Stimulated activated CD4-positive, alpha-beta T cell treated with anti-CD3 and anti-CD28 coated beads, TNF-alpha, amount 100 ng/mL, for 48 hours (primary cell): ENCODE results near the gene DOCK1.
"Not testable (repeated sequence)": the region's sequence is repeated elsewhere in the genome, so short reads cannot be mapped to it uniquely, and the experiment has no call there.

Experiments used
- DNase-seq, 3 donors: peaks; one replicate each; pipeline ENCODE4 v3.0.0-alpha.2; 2020; ENCODE audit warnings: low read depth in 3 of 3

DOCK1 gene

DNA sequence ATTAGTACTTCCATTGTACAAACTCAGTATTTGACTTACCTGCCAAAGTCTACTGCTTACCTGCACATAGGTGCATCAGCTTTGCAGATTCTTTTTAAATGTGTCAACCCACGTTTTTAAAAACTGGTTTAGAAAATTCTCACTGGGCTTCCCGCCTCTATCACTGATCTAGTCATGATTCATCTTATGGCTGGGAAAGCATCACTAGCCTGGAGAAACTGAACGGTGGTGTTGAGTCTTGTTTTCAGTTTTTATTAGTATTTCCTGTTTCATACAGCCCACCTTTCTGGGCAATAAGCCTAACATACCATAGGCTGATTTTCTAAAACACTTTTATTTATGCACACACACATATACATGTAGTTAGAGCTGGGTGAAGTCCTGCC, 19.7 kb downstream of the DOCK1 start:
- DNase-seq = no peak

DNA sequence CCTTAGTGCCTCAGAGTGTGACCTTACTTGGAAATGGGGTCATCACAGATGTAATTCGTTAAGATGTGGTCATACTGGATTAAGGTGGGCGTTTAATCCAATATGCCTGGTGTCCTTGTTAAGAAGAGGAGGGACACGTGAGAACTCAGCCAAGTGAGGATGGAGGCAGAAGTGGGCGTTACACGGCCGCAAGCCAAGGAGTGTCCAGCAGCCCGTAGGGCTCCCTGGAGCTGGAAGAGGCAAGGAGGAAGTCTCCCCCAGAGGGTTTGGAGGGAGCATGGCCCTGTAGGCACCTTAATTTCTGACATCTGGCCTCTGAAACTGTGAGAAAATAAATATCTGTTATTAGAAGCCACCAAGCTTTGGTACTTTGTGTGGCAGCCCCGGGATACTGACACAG, 21.3 kb downstream of the DOCK1 start:
- no peak for DNase-seq

DNA sequence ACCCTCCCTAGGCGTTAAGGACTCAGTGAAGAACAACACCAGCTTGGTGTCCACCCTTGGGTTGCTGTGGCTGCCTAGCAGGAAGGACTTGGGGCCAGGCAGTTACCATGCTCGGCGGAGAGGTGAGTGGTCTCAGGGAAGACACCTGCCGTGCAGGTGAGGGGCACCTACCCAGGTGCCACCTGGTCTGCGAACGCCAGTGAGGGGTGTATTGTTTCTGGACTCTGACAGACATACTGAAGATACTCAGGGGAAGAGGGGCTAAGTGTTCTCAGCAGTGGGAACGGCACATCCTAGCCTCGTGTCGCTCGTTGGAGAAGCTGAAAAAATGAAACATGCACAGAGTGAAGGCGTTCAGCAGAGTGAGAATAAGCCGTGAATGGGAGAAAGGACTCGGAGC, 22.6 kb downstream of the DOCK1 start:
- no peak for DNase-seq

DNA sequence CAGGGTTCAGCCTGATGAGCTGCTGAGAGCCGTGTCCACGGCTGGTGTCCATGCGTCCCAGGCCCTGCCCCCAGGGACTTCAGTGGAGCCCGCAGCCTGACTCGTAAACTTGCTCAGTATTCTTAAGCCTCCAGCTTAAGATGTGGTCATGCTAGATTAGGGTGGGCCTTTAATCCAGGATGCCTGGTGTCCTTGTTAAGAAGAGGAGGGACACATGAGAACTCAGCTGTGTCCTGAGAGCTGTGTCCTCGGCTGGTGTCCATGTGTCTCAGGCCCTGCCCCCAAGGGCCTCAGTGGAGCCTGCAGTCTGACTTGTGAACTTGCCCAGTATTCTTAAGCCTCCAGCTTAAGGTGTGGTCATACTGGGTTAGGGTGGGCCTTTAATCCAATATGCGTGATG, 23.0 kb downstream of the DOCK1 start:
- no peak for DNase-seq

DNA sequence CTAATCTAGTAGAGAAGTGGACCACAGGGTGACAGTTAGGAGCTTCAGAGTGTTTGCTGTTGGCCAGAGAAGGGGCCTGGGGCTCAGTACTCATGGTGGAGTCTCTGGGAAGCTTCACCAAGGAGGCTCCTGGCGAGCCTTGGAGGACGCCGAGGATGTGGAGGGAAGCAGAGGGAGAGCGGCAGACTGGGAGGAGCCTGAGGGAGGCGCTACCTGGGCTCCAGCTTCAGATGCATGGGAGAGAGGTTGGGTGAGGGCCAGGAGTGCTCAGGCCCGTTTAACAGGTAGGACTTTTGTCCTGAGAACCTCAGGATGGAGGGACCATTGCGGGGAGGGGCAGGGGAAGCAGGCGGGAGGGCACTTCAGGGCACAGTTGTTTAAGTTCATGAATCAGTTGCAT, 24.2 kb downstream of the DOCK1 start:
- DNase-seq = no peak

DNA sequence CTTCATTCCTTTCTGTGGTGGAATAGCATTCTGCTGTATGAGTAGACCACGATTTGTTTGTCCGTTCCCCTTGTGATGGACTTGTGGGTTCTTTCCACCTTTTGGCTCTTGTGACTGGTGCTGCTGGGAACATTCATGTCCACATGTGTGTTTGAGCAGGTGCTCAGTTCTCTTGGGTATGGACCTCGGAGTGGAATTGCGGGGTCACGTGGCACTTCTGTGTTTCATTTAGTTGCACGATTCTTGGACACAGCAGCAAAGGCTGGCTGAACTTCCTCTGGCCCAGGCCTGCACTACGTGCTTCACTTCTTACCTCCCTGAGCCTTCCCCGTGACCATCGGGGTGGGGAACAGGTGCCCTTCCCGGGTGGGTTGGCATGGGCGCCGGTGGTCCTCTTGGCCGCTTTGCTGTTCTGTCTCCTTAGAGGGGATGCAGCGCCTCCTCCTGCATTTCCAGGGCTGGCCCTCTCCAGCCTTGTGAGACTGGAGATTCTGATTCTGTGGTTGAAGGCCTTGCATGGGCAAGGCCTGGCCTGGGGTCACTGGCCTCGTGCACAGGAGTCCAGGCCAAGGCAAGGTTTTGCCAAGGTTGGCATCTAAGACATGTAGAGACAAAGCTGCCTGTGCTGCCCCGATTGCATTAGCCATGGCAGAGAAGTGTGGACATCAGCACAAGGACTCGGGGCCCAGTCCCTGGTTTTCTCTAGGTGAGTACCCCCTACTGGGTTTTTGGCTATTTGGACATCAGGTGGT, 25.1 kb downstream of the DOCK1 start:
- DNase-seq = no peak

DNA sequence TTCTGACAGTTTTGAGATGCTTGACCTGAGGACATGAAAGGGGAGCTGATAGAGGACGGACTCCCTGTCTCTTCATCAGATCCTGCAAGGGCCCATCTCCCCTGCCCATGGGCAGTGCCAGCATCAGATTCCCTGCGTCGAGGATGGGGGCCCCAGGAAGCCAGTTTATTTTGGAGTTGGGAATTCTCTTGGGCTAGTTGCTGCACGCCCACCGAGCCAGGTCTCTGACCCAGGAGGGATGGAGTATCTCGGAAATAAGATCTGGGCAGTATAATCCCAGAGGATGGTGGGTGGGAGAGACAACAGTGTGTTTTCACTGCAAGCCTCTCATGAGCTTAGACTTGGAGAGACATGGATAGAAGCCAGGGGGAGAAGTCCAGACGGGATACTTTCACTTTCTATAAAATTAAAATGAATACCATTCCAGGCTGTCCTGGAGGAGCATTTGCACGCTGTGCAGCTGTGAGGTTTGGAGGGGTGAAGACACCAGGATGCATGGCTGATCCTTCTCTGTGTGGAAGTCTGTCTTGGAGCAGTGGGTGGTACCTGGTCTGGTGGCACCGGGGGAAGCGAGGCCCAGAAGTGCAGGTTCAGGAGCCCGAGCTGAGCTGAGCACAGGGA, 25.8 kb downstream of the DOCK1 start:
- no peak for DNase-seq

DNA sequence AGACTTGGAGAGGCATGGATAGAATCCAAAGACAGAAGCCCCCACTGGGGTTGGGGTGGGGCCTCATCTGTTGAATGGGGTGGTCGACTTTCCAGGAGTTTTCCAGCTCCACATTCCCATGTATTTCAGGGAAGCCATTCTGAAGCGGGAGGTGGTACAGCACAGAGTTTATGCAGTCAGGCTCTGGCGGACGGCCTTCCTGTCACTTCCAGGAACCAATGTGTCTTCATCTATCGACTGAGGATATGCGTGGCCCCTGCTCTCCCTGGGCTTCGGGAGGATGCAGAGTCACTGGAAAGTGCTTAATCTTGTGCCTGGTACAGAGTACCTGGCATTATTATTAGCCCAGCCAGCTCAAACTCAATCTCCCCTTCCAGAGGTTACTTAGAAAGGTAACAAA, 26.3 kb downstream of the DOCK1 start:
- no peak for DNase-seq

DNA sequence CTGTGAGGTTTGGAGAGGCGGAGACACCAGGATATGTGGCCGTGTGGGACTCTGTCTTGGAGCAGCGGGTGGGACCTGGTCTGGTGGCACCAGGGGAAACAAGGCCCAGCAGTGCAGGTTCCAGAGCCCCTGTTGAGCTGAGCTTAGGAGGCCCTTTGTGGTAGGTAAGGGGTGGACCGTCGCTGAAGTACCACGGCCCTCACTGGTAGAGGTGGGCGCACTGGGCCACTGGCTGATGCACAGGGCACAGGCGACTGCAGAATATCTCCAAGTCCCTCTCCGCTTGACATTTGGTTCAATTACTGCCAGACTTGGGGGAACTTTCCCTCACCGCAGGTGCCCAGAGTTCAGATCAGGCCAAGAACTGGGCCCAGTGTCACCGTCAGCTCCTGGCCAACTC, 27.3 kb downstream of the DOCK1 start:
- no peak for DNase-seq

DNA sequence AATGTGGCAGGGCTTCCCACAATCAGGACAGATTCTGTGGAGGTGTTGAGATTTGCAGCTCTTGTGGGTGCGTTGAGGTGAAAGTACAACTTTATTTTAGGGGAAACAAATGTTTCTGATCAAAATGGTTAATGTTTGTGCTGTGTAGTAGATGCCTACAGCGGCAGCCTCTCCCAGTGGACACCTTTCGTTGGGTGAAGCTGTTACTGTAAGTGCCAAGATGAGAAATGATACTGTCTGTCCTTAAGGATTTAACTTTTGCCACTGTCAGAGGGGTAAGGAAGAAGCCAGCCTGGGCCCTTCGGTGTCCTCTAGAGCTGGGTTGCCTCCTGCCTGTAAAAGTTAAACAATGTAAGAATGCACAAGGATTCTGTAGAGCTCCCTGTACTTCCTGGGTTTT, 27.9 kb downstream of the DOCK1 start:
- DNase-seq = no peak

DNA sequence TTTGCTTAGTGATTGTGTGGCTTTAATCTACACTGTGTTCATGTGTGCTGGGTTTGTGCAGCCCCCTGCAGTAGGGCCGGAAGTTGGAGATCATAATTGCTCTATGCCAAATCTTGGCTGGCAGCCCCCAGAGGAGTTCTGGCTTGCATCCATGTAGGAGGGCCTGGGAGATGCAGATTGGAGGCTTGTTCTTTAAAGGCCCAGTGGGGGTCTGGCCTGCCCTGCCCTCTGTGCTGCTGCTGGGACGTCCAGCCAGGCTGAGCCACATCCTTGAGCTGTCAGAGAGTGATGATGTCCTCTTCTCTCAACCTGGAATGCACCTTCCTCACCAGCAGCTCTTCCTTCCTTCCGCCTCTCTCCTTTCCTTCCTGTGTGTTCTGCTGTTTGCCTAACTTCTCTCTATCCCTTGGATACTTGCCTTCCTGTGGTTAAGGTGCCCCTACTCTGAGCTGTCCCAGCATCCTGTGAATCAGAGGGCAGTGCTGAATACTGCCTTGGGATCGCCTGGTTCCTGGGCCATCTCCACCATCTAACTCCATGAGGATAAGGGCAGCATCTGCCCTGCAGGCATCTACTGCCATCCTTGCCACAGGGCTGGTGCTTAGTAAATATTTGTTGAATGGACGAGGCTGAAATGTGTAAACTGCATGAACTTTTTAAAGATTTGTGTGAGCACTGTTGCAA, 30.2 kb downstream of the DOCK1 start:
- no peak for DNase-seq

DNA sequence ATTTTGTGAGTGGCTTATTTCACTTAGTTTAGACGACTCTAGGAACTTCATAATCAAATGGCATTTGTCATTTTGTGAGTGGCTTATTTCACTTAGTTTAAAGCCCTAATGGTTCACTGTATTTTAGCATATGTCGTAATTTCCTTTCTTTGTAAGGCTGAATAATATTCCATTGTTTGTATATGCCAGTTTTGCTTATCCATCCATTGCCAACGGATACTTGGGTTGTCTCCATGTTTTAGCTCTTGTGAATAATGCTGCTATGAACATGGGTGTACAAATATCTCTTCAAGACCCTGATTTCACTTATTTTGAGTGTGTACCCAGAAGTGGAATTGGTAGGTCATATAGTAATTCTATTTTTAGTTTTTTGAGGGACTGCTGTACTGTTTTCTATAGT, 31.8 kb downstream of the DOCK1 start:
- DNase-seq = no peak

DNA sequence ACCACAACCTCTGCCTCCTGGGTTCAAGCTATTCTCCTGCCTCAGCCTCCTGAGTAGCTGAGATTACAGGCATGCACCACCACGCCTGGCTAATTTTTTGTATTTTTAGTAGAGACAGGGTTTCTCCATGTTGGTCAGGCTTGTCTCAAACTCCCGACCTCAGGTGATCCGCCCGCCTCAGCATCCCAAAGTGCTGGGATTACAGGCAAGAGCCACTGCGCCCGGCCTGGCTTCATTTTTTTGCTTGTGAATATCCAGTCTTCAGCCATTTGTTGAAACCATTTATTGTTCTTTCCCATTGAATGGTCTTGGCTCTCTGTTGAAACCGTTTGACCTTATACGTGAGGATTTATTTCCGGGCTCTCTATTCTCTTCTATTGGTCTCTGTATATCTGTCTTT, 32.9 kb downstream of the DOCK1 start:
- DNase-seq = not testable (repeated sequence)

DNA sequence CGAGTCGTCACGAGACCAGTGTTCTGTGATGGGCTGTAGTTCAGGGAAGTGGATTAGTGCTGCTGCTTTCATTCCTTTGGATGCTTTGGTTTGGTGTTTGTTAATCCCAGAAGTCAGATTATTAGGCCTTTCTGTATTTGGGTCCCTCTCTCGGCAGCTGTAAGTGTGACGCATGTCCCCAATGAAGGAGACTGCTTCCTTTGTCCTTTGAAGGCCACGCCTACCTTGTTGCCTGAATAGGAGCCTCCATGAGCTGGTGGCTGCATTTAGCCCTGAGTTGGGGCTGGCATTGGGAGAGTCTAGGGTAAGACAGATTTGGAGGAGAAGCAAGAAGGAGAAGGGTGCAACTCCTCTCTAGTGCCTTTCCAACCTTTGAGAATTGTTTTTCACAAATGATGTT, 34.5 kb downstream of the DOCK1 start:
- DNase-seq = no peak

DNA sequence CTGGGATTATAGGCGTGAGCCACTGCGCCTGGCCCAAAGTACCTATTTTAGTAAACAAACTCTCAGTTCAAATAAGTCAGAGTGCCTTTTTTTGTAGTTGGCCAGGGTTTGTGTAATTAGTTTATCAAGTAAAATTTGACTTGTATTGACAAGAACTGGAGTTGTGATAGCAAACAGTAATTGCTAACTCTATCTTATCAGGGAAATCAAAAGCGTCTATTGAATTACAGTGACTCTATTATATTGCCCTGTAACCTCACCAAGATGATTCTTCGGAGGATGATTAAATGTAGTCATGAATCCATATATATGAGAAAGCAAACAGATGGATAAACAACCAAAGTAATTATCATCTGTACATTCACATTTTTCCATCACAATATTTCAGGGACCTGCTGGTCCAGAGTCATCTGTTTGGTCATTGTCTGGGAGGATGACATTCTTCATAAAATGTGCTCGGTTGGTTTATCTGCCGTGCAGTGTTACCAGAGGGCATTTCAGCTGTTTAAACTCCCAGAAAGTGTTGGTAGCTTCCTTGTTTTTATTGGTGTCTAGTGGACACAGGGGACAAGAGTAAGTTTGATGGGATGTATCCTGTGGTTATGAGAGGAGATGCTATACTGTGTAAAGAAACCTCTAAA, 35.6 kb downstream of the DOCK1 start:
- DNase-seq = no peak

DNA sequence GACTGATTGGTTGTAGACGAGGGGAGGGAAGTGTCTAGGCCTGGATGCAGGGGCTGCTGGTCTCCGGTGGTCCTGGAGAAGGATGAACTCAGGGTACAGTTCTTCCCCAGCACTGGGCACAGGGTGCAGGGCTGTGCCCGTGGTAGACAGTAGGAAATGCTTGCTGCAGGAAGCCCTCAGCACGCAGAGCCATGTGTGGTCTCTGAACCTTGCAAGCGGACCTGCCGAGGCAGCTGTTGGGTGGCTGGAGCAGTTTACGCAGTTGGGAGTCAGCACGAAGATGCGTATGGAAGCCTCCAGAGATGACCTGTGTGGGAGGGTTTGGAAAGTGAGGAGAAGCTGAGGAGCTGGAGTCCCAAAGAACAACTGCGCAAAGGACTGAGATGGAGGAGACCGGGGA, 39.0 kb downstream of the DOCK1 start:
- DNase-seq = no peak

DNA sequence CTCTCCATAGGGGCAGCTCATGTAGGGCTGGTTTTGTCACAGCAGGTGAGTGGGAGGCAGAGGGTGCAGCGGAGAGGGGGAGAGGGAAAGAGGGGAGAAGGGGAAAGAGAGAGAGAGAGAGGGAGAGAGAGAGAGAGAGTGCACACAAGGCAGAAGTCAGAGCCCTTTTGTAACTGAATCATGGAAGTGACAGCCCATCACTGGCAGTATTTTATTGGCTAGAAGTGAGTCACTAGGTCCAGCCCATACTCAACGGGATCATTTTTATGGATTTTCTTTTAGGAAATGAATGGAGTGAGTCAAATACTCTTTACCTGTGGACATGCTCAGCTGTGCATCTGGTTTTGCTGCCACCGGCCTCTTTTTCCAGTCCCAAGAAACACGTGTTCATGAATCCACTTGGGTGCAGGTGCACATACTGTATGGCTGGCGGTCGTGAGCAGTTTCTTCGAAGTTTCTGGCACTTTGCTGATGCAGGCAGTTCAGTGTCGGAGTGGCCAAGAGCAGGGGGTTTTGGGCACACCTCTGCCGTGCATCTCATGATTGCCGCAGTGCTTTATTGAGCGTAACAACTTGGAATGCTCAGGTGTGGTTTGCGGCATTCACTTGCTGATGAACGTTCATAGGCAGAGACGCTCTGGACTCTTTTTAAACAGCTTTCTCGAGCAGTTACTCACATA, 40.3 kb downstream of the DOCK1 start:
- no peak for DNase-seq

DNA sequence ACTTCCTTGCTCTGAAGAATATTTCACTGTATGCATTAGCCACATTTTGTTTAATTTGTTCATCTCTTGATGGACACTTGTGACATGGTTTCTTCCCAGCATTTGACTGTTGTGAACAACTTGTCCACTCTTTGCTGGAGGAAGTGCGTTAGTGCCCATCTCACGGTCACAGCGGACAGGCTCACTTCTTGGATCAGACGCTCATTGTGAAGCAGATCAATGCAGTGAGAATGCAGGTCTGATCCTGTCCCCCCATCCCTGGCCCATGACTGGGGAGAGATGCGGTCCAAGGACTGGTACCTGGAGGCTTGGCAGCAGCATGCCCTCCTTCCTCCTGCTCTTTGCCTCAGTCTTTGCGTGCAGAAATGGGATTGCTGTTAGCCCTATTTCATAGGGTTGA, 41.5 kb downstream of the DOCK1 start:
- no peak for DNase-seq

DNA sequence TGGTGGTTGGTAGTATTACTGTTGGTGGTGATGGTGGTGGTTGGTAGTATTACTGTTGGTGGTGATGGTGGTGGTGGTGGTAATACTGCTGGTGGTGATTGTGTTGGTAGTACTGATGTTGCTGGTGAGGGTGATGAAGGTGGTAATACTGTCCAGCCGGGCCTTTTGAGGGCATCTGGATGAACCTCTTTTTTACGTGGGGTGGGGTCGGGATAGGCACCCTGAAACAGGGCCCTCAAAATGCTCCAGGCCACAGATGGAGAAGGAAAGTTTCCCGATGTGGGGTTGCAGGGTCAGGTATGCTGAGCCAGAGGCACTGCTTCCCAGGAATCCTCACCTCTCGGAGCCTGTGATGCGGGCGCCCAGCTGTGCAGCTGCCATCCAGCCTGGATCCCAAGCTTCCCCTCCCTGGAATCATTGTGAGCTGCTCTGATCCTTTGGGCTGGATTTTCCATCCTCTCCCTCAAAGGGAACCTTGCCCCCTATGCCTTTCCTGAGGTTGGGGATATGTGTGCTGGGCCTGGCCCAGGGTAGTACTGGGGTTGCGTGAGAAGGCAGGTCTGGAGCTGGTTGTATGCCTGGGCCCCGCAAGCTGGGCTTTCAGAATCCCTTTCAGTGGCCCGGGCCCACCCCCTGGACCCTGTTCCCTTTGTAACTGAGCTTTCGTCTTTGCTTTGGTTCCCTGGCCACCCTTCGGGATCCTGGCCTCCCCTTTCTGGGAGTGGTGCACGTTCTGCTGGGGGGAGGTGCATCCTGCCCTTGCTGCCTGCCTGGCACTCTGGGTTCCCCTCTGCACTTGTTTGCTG, 43.3 kb downstream of the DOCK1 start:
- DNase-seq = no peak

DNA sequence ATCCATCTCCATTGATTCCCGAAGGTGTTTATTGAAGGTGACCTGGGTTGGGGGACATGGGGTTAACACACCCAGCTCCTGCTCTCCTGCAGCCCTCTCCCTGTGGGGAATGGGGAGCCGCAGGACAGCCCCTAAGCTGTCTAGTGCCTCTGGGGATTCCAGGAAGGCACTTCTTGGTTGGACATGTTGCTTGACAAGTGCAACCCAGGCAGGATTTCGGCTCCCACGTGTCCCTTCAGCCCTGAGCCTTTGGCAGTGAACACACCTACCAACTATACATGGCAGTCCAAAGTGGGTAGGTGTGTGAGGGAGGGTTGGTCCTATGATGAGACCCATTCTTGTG, 43.9 kb downstream of the DOCK1 start:
- DNase-seq = no peak

DNA sequence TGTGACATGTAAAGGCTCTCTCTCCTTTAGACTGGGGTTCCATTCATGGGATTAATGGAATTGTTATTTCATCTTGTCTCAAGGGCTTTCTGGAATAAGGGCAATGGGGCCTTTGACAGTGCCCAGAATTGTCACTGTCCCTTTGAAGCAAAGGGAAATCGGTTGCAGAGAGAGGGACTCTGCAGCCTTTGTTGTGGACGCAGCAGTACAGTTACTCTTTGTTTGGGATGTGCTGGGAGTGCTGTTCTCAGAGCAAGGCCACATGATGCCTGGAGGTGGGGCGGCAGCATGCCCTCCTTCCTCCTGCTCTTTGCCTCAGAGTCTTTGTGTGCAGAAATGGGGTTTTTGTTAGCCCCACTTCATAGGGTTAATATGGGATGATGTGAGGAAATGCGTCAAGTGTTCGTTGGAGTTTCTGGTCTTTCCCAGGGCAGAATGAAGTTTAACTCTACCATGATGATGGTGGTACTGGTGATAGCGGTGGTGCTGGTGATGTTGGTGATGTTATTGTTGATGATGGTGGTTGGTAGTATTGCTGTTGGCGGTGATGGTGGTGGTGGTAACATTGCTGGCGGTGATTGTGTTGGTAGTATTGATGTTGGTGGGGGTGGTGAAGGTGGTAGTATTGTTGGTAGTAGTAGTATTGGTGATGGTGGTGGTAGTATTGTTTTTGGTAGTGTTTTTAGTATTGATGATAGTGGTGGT, 45.3 kb downstream of the DOCK1 start:
- no peak for DNase-seq
